ENCODE results near the gene GTF3A.

Gene GTF3A

GRCh38 chr13:27405546-27406134, 18.8 kb upstream of the GTF3A start:
- no peak for DNase-seq (ENCODE audit: low read depth in 2 of 2)

GRCh38 chr13:27406178-27406939, 18.1 kb upstream of the GTF3A start:
- DNase-seq (ENCODE audit: low read depth in 2 of 2) = no peak

GRCh38 chr13:27408074-27408473, 16.3 kb upstream of the GTF3A start:
- no peak for DNase-seq (ENCODE audit: low read depth in 2 of 2)

DNA sequence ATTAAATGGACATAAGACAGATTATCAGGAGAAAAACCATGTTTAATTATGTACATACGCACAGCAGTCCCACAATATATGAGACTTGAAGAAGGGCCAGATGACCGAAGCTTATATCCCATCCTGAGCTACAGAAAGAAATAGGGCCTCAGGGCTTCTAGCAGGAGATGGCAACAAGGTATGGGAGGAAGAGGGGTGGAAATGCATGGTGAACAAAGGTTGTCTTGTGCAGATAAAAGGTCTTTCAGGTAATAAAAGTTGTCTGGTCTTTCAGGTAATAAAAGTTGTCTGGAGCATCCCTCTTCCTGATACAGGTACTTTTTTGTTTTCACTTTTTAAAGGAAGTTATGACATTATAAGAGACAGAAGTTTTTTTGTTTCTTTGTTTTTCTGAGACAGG, 15.4 kb upstream of the GTF3A start:
- no peak for DNase-seq (ENCODE audit: low read depth in 2 of 2)

- no peak for DNase-seq (ENCODE audit: low read depth in 2 of 2)
These were observed 13.1 kb upstream of the GTF3A start for GRCh38 chr13:27411341-27411740.

- no peak for DNase-seq (ENCODE audit: low read depth in 2 of 2)
These were observed 9.3 kb upstream of the GTF3A start for GRCh38 chr13:27415116-27415515.

GRCh38 chr13:27419328-27419727, 5.1 kb upstream of the GTF3A start:
- no peak for DNase-seq (ENCODE audit: low read depth in 2 of 2)

GRCh38 chr13:27421101-27421871, 3.1 kb upstream of the GTF3A start:
- DNase-seq (ENCODE audit: low read depth in 2 of 2) = no peak

DNA sequence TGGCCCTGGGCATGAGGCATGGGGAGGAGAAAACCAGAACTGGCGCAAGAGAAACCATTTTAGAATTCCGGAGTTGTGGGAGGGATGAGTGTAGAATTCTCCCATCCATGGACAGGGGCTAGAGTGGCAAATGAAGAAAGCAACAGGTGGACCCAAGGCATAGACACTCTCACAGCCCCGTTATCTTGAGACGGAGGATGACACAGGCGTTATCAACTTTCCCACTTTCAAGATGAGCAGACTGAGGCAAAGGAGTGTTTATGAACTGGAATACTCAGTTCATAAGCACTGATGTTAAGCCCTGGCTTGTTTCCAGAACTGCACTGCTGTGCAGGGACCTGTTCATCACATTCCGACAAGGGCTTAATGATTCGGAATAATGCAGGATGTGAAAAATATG, 1.1 kb upstream of the GTF3A start:
- no peak for DNase-seq (ENCODE audit: low read depth in 2 of 2)

DNA sequence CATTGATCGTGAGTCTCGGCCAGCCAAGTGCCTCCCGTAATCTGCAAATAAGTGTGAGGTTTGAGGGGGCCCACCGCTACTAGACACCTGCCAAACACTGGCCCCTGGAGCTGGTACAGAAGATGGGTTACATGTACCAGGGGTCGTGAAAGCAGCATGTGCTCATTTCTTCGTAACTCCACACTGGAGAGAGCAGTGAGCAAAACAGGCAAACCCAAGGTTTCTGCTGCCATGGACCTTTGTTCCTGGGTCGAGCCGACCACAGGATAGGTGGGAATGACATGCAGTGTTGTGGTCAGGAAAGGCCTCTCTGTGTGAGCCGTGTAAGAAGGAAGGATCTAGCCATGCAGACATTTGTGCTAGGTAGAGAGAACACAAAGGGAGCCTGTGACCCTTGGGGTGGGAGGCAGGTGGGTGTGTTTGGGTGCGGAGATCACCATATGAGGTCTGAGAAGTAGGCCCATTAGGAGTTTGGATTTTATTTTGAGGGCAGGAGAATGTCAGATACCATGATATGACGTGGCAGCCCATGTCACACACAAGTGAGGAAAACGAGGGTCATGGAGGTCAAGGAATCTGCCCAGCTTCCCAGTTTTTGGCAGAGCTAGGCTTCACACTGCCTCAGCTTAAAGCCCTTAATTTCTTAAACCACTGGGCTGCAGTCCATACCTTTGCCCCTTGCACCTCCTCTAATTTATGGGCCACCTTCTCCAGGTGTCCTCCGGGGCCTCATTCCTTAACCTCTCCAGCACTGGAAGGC, 919 bp downstream of the GTF3A start:
- no peak for DNase-seq (ENCODE audit: low read depth in 2 of 2)

GRCh38 chr13:27425918-27426630, 1.7 kb downstream of the GTF3A start:
- DNase-seq (ENCODE audit: low read depth in 2 of 2) = peak; percentile 50 to 64

- no peak for DNase-seq (ENCODE audit: low read depth in 2 of 2)
These were observed 3.2 kb downstream of the GTF3A start for GRCh38 chr13:27427641-27428040.

GRCh38 chr13:27428160-27428559, 3.7 kb downstream of the GTF3A start:
- no peak for DNase-seq (ENCODE audit: low read depth in 2 of 2)

DNA sequence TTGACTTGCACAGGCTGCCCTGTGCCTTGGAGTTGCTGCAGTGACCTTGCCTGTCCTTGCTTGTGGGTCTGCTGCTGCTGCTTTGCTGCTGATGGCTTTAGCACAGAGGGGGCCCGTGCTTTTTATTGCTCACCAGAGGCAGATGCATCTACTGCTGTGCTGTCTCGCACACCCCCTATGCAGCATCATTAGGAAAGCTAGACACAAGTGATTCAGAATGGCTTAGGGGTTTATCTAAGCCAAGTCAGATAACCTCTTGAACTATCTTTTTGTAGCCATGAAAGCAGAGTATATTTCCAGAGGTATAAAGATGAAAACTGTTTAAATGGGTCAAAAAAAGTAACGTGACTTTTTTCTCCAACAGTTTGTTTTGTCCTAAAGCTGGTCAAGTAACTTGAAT, 7.8 kb downstream of the GTF3A start:
- DNase-seq (ENCODE audit: low read depth in 2 of 2) = no peak

- DNase-seq (ENCODE audit: low read depth in 2 of 2) = no peak
These were observed 8.3 kb downstream of the GTF3A start for GRCh38 chr13:27432611-27433210.

DNA sequence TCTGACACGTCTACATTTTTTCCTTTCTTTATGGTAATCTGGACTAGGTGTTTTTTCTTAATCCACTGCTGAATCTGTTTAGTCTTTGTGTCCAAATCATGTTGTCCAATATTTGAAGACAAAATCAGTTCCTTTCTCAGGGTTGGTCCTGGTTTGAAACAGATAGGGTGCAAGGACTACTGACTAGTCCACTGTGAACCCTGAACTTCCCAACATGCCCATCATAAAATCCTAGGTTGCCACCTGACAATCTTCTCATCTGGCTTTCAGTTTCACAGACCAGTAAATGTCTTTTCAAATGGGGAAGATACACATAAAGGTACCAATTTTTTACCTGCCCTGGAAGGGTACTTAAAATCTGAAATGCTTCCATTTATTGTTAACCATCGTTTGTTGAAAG, 12.7 kb downstream of the GTF3A start:
- DNase-seq (ENCODE audit: low read depth in 2 of 2) = no peak

DNA sequence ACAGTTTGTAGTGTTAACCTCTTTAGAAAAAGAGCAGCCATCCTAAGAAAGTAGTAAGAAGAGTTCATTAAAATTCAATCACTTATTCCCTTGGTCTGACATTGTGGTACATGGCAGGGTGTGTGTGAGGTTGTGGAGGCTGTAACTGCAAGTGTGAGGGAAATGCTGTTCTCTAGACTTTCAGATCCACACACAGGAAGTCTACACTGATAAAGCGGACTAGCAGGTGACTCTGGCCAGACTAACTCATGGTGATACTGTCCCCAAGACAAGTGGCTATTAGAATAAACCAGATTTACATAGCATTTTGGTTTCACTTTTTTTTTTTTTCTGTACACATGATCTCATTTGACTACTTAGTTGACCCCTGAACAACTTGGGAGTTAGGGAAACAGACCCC, 16.0 kb downstream of the GTF3A start:
- no peak for DNase-seq (ENCODE audit: low read depth in 2 of 2)

GRCh38 chr13:27442071-27442647, 17.7 kb downstream of the GTF3A start:
- DNase-seq (ENCODE audit: low read depth in 2 of 2) = no peak

GRCh38 chr13:27442797-27443196, 18.4 kb downstream of the GTF3A start:
- DNase-seq (ENCODE audit: low read depth in 2 of 2) = no peak

- DNase-seq (ENCODE audit: low read depth in 2 of 2) = no peak
These were observed 22.7 kb downstream of the GTF3A start for GRCh38 chr13:27446986-27447583.

All from stimulated activated CD4-positive, alpha-beta T cell treated with anti-CD3 and anti-CD28 coated beads, Interleukin-4, amount 100 ng/mL, for 48 hours (primary cell).